Lower leg skin (tissue), 3 donors: ENCODE measurements around the gene APOF.

Experiments
- CTCF ChIP-seq, 3 donors: fragments of 450-650 bp; IDR thresholded peaks; one replicate each; pipeline ENCODE4 v1.5.1; 2016; ENCODE audit warnings: antibody characterized with exemption in 3 of 3, mild to moderate bottlenecking in 3 of 3, moderate library complexity in 2 of 3
- POLR2A ChIP-seq, 2 donors: fragments of 450-650 bp; IDR thresholded peaks; one replicate each; pipeline ENCODE4 v1.6.1; 2016 to 2017; ENCODE audit warnings: antibody characterized with exemption in 2 of 2, mild to moderate bottlenecking in 1 of 2, moderate library complexity in 1 of 2

- TF ChIP-seq CTCF (IDR thresholded peaks at IDR 0.05) (no peak), POLR2A (IDR thresholded peaks at IDR 0.05) (no peak)
These were observed 10.9 kb upstream of the APOF start for GRCh38 chr12:56373515-56373914.
